Glutamatergic neuron (in vitro differentiated cells): Measurements from ENCODE around the gene HES2. TPM values are rescaled to one million over a fixed set of nuclear protein-coding genes. Genes with fewer than 3 reads are reported as not detected.

Source experiments
- DNase-seq: peaks from one replicate; pipeline ENCODE4 v3.0.0; 2022
- H3K27ac Mint-ChIP-seq: one replicate; pipeline ENCODE4 v1.8.0; 2020; ENCODE audit warnings: mild to moderate bottlenecking, mixed read lengths, inconsistent platforms; ENCODE audit not compliant: unreplicated experiment
- H3K27me3 Mint-ChIP-seq: one replicate; pipeline ENCODE4 v1.8.0; 2020; ENCODE audit warnings: mild to moderate bottlenecking, moderate library complexity, mixed read lengths, inconsistent platforms; ENCODE audit not compliant: unreplicated experiment
- H3K36me3 Mint-ChIP-seq: one replicate; pipeline ENCODE4 v1.8.0; 2020; ENCODE audit warnings: mild to moderate bottlenecking, mixed read lengths, inconsistent platforms; ENCODE audit not compliant: unreplicated experiment
- H3K4me1 Mint-ChIP-seq: one replicate; pipeline ENCODE4 v1.8.0; 2020; ENCODE audit warnings: mild to moderate bottlenecking, low read depth, mixed read lengths, inconsistent platforms; ENCODE audit not compliant: unreplicated experiment
- H3K4me3 Mint-ChIP-seq: one replicate; pipeline ENCODE4 v1.8.0; 2020; ENCODE audit warnings: mild to moderate bottlenecking, mixed read lengths, inconsistent platforms; ENCODE audit not compliant: unreplicated experiment
- H3K9me3 Mint-ChIP-seq: one replicate; pipeline ENCODE4 v1.8.0; 2020; ENCODE audit warnings: mild to moderate bottlenecking, moderate library complexity, mixed read lengths, inconsistent platforms; ENCODE audit not compliant: unreplicated experiment
- total RNA-seq: library from RNA; stranded (reverse); fragmentation: NEBNext Ultra II Directional; extraction: Animal tissue kit (Norgen Biotek cat#: 25700); gene quantifications from one replicate; pipeline ENCODE4 v1.2.1, GENCODE V29; 2021; ENCODE audit not compliant: unreplicated experiment
- TF ChIP-seq, protein P1 (sequence below): fragments of 200-600 bp; sonication (generic); IDR thresholded peaks from one replicate; pipeline ENCODE4 v1.5.0; 2021; ENCODE audit not compliant: partially characterized antibody, unreplicated experiment

HES2 gene
- total RNA-seq, 1 donor from 2014 or later: 54.6 TPM

DNA sequence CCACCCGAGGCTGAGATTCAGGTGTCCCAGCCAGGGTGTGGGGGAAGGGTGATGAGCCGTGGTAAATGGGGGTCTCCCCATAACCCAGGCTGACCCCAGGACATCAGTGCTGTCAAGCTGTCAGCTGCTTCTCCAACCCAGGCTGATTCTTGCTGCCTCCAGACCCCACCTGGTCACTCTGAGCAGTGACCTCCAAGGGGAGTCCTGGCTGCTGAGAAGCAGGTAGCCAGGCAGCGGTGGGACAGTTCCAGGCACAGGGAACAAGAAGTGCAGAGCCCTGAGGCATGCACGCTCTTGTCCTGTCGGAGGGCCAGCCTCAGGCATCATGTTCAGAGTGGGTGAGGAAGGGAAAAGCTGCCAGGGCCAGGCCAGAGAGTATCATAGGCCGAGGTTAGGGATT, 5.9 kb upstream of the HES2 start:
- H3K27me3 Mint-ChIP-seq: peaks cover 23% of the 10 kb centered on the region
- H3K9me3 Mint-ChIP-seq: peaks cover 8% of the 10 kb centered on the region
- no peak overlapping the region for H3K27ac Mint-ChIP-seq
- DNase-seq: no peak
- TF ChIP-seq, protein P1, sequence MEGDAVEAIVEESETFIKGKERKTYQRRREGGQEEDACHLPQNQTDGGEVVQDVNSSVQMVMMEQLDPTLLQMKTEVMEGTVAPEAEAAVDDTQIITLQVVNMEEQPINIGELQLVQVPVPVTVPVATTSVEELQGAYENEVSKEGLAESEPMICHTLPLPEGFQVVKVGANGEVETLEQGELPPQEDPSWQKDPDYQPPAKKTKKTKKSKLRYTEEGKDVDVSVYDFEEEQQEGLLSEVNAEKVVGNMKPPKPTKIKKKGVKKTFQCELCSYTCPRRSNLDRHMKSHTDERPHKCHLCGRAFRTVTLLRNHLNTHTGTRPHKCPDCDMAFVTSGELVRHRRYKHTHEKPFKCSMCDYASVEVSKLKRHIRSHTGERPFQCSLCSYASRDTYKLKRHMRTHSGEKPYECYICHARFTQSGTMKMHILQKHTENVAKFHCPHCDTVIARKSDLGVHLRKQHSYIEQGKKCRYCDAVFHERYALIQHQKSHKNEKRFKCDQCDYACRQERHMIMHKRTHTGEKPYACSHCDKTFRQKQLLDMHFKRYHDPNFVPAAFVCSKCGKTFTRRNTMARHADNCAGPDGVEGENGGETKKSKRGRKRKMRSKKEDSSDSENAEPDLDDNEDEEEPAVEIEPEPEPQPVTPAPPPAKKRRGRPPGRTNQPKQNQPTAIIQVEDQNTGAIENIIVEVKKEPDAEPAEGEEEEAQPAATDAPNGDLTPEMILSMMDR: no peak
- no peak overlapping the region for H3K4me3 Mint-ChIP-seq
- peaks cover 8% of the 10 kb centered on the region for H3K4me1 Mint-ChIP-seq
- H3K36me3 Mint-ChIP-seq: no peaks in the 10 kb centered on the region

DNA sequence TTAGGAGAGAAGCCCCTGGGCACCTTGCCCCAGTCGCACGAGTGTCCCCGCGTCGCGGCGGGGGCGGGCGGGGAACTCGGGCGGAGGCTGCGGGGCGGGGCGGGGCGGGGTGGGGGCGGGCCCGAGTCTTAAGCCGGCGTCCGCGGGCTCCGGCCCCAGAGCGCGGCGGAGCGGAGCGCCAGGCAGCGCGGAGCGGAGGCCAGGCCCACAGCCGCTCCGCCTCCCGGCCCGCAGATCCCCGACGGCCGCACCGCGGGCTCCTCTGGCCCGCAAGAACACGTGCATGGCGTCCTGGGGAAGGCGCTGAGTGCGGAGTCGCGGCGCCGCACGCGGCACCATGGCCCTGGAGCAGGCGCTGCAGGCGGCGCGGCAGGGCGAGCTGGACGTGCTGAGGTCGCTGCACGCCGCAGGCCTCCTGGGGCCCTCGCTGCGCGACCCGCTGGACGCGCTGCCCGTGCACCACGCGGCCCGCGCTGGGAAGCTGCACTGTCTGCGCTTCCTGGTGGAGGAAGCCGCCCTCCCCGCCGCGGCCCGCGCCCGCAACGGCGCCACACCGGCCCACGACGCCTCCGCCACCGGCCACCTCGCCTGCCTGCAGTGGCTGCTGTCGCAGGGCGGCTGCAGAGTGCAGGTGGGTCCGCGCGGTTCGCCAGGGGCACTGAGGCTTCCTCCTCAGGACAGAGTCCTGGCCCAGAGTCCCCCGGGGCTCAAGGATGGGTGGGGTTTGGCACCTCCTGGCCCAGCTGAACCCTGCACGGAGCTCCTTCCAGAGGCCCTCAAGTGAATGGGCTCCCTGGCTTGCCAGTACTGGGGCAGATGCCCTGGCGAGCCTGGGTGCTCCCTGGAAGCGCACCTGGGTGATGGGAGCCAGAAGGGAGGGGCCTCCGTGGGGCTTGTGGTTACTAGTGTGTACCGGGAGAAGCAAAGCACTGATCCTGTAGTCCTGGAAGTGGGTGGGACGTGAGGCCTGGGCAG, 5.2 kb upstream of the HES2 start, which contains the start of gene ESPN:
TSS of gene ESPN (plus strand) at position 158 of the 975 bp plus-strand sequence. CDS start at position 338, 180 bp downstream.
- H3K9me3 Mint-ChIP-seq: peaks cover 8% of the 10 kb centered on the region
- no peak within 1 kb of the TSS for H3K27ac Mint-ChIP-seq
- H3K4me1 Mint-ChIP-seq: peaks cover 2% of the 10 kb centered on the region
- TF ChIP-seq, protein P1: no peak
- H3K4me3 Mint-ChIP-seq: peak within 1 kb of the TSS; percentile 52
- H3K27me3 Mint-ChIP-seq: peaks cover 21% of the 10 kb centered on the region
- no peaks in the 10 kb centered on the region for H3K36me3 Mint-ChIP-seq
- DNase-seq: no peak

DNA sequence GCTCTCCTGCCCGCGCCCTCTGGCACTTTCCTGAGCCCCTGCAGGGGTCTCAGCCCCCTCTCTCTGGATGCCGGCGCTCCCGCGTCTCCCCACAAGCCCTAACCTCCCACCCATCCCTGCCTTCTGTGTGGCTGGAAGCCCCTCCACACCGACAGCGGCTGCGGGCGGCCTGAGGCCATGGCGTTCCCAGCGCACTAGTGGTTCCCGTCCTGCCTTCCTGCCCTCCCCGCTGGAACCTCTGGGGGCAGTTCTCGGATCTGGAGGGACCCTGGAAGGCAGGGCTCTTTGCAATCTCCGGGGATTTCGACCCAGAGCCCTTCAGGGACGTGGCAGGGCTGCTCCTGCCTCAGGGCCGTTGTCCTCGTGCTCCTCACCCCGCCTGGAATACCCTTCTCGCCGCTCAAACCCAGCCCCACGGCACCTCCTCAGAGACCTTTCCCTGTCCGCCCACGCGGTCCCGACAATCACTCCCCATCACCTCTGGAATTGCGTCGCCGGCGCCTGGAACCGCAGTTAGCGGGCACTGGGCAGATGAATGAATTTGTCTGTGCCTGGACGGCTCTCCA, 4.4 kb upstream of the HES2 start:
- Mint-ChIP-seq H3K27ac (no peak overlapping the region), H3K9me3 (peaks cover 8% of the 10 kb centered on the region), H3K4me1 (peaks cover 2% of the 10 kb centered on the region), H3K27me3 (peaks cover 21% of the 10 kb centered on the region), H3K36me3 (no peaks in the 10 kb centered on the region), H3K4me3 (peak overlapping the region; percentile 52)
- DNase-seq: no peak
- TF ChIP-seq, protein P1: no peak

DNA sequence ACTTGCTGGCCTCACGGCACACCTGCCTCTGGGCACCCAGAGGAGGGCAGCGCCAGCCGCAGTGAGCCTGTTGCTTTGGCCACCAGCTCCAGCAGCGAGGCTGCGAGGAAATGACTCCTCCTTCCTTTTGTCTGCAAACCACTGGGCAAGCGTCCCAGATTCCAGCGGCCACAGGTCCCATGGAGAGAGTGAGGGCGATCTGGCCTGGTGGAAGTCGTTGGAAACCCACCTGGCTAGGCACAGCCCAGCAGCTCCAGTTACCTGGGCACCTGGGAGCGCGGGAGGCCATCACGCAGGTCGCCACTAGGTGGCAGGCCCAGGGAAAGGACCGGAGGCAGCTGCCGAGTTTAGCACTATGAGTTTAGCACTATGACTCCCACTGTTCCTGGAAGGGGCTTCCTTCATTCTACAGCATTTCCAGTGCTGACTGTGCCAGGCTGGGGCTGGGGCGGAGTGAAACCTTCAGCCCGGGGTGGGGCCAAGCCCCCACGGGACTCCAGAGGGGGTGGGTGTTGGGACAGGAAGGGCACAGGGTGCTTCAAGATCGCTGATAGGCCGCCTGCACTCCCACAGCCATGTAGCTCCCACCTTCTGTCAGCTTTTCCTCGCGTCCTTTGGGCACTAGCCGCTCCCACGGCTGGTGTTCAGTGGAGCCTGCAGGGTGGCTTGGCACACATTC, 3.7 kb upstream of the HES2 start:
- Mint-ChIP-seq H3K27me3 (peaks cover 21% of the 10 kb centered on the region), H3K4me1 (peaks cover 2% of the 10 kb centered on the region), H3K4me3 (no peak overlapping the region), H3K27ac (peak overlapping the region; percentile 28), H3K9me3 (peaks cover 8% of the 10 kb centered on the region), H3K36me3 (no peaks in the 10 kb centered on the region)
- DNase-seq: peak; percentile 73
- TF ChIP-seq, protein P1: peak; percentile 88
